ENCODE measurements around the gene ARPC5.
"Not testable (repeated sequence)": the region's sequence is repeated elsewhere in the genome, so short reads cannot be mapped to it uniquely, and the experiment has no call there.

The ARPC5 gene

GRCh38 chr1:183635606-183636333 is at the start of gene ARPC5:
Gene ARPC5, minus strand, starts transcription at chr1:183635783. Its CDS starts 124 bp downstream, at chr1:183635659.
- TF ChIP-seq CTCF (conservative IDR thresholded peaks at IDR 0.05; ENCODE audit: low read depth): no peak
- ChIA-PET CTCF (interaction anchor here (0.6 to 0.7 kb wide), 2 partner anchors 11 to 170 kb away, joined by 3 read pairs; no protein-coding TSS in a partner anchor), POLR2A (ENCODE audit: low non-redundant PET) (no interaction called here)
- DNase-seq (ENCODE audit: low spot score): peak; percentile 95
- H3K27ac ChIP-seq: peak within 1 kb of the TSS; percentile 94

GRCh38 chr1:183685112-183685713 is 49.6 kb upstream of the ARPC5 start:
- TF ChIP-seq CTCF (conservative IDR thresholded peaks at IDR 0.05; ENCODE audit: low read depth): peak; percentile 80
- DNase-seq (ENCODE audit: low spot score): peak; percentile 79
- no peak overlapping the region for H3K27ac ChIP-seq
- ChIA-PET CTCF (interaction anchor here (0.5 to 2.3 kb wide), 11 partner anchors 9 to 845 kb away, joined by 3 to 21 read pairs (median 3); partner anchors contain the start of gene APOBEC4), POLR2A (ENCODE audit: low non-redundant PET) (no interaction called here)

GRCh38 chr1:183679363-183679762 is 43.8 kb upstream of the ARPC5 start:
- DNase-seq (ENCODE audit: low spot score); H3K27ac ChIP-seq; CTCF ChIA-PET; POLR2A ChIA-PET (ENCODE audit: low non-redundant PET): not testable (repeated sequence)

GRCh38 chr1:183678819-183679218 is 43.2 kb upstream of the ARPC5 start:
- no peak overlapping the region for H3K27ac ChIP-seq
- CTCF ChIA-PET: no interaction called here
- TF ChIP-seq CTCF (conservative IDR thresholded peaks at IDR 0.05; ENCODE audit: low read depth): no peak
- no peak for DNase-seq (ENCODE audit: low spot score)
- POLR2A ChIA-PET (ENCODE audit: low non-redundant PET): no interaction called here

- TF ChIP-seq CTCF (conservative IDR thresholded peaks at IDR 0.05; ENCODE audit: low read depth): no peak
- CTCF ChIA-PET: interaction anchor here (0.8 to 2.1 kb wide), 3 partner anchors 8 to 239 kb away, joined by 3 to 8 read pairs (median 4); no protein-coding TSS in a partner anchor
- POLR2A ChIA-PET (ENCODE audit: low non-redundant PET): no interaction called here
- H3K27ac ChIP-seq: no peak overlapping the region
- DNase-seq (ENCODE audit: low spot score): no peak
Observed at GRCh38 chr1:183676586-183677189, 41.1 kb upstream of the ARPC5 start.

- H3K27ac ChIP-seq: no peak overlapping the region
- ChIA-PET CTCF (interaction anchor here (0.8 to 2.1 kb wide), 3 partner anchors 9 to 240 kb away, joined by 3 to 8 read pairs (median 4); no protein-coding TSS in a partner anchor), POLR2A (ENCODE audit: low non-redundant PET) (no interaction called here)
Observed at GRCh38 chr1:183675883-183676585, 40.5 kb upstream of the ARPC5 start.

More at GRCh38 chr1:183675883-183676585, 40.5 kb upstream of the ARPC5 start:
- TF ChIP-seq CTCF (conservative IDR thresholded peaks at IDR 0.05; ENCODE audit: low read depth): no peak
- DNase-seq (ENCODE audit: low spot score): no peak
